Measurements from ENCODE around the gene GMEB2. TPM values are rescaled to one million over a fixed set of nuclear protein-coding genes. Genes with fewer than 3 reads are reported as not detected.
"Not testable (repeated sequence)": the region's sequence is repeated elsewhere in the genome, so short reads cannot be mapped to it uniquely, and the experiment has no call there.

Gene GMEB2
- polyA plus RNA-seq, 4 donors: 8.4 to 10.4 (median 9.6) TPM

DNA sequence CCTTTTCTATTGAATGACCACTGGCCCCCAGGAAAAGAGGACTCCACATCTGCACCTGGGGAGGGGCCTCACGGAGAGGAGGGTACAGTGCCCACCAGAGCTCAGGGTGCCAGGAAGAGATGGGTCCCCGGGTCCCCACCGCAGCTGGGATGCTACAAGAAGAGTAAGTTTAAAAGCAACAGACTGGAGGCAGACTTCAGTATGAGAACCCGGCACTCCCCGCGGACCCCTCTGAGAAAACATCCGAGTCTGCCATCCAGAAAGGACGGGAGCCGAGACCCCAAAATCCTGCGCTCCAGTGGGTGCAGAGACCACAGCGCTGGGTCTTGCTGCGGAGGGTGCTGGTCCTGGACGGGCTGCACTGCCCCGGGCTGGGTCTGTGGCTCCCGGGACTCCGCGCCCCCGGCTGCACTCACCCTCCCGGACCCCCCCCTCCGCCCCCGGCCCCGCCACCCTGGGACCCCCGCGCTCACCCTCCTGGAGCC lies 53.2 kb downstream of the GMEB2 start:
- Histone ChIP-seq H3K9me3 (ENCODE audit: control insufficient read depth in 2 of 2, insufficient read depth in 1 of 2, low read depth in 1 of 2, low read length in 1 of 2) (no peaks in the 10 kb centered on the region), H3K4me3 (ENCODE audit: low read depth in 1 of 3, low read length in 3 of 3) (peak overlapping the region; percentile 68 to 93 (median 90)), H3K4me1 (ENCODE audit: control insufficient read depth in 3 of 3, insufficient read depth in 2 of 3, low read depth in 1 of 3, low read length in 2 of 3) (peaks cover 0 to 12% (median 3%) of the 10 kb centered on the region in 3 donors), H3K36me3 (ENCODE audit: control insufficient read depth in 3 of 3, insufficient read depth in 2 of 3, low read depth in 1 of 3, low read length in 3 of 3) (peaks cover 2 to 14% (median 4%) of the 10 kb centered on the region in 3 donors), H3K27me3 (ENCODE audit: control insufficient read depth in 3 of 3, insufficient read depth in 3 of 3, low read length in 3 of 3) (peaks cover 0 to 6% (median 0%) of the 10 kb centered on the region in 3 donors), H3K27ac (ENCODE audit: low read depth in 1 of 3, low read length in 2 of 3) (peak overlapping the region; percentile 43 to 80 (median 57))
- WGBS, 3 donors: 0 to 2% (median 1%) methylated on average over 15 to 24 of the region's 24 CpGs
- peak in 1 of 2 donors; percentile 51 for DNase-seq
- no peak for FAIRE-seq

DNA sequence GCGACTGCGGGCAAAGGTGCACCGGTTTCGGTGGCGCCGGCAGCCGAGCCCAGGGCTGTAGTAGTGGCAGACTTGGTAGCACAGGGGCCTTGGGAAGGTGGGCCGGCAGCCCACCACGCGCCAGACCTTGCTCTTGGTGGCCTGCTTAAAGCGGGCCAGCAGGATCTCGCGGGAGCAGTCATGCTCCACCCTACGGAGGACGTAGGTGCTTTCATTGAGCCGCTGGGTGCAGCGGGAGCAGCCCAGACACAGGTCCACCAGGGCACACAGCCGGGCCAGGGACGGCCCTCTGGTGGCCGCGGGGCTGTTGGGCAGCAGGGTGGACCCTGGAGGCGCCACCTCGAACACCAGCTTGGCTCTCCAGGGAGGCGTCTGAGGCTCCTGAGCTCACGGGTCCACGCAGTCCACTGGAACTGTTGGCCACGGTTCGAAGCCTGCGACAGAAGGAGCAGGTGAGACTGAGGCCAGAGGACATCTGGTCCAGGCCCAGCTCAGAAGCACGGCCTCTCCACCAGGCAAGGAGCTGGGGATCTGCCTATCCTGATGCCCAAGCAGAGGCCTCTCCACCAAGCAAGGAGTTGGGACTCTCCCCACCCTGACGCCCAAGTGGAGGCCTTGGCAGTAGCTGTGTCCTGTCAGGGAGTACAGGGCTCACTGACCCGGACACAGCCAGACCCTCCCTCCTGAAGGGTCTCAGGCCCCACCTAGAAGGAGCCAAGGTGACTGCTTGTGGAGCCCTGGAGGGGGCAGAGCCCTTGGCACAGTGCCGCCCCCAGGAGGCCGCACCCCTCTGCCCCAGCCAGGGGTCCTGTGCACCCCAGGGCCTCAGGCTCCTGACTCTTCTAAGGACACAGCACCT lies 53.9 kb downstream of the GMEB2 start:
- 81 to 86% (median 86%) methylated on average over 26 to 34 of the region's 34 CpGs for WGBS, 3 donors
- peaks cover 2 to 16% (median 4%) of the 10 kb centered on the region in 3 donors for H3K36me3 ChIP-seq (ENCODE audit: control insufficient read depth in 3 of 3, insufficient read depth in 2 of 3, low read depth in 1 of 3, low read length in 3 of 3)
- DNase-seq: peak in 1 of 2 donors; percentile 33
- H3K27ac ChIP-seq (ENCODE audit: low read depth in 1 of 3, low read length in 2 of 3): peak overlapping the region in 2 of 3 donors; percentile 43 to 80
- H3K27me3 ChIP-seq (ENCODE audit: control insufficient read depth in 3 of 3, insufficient read depth in 3 of 3, low read length in 3 of 3): peaks cover 0 to 6% (median 0%) of the 10 kb centered on the region in 3 donors
- peak overlapping the region; percentile 3 to 90 (median 68) for H3K4me3 ChIP-seq (ENCODE audit: low read depth in 1 of 3, low read length in 3 of 3)
- no peak for FAIRE-seq
- H3K9me3 ChIP-seq (ENCODE audit: control insufficient read depth in 2 of 2, insufficient read depth in 1 of 2, low read depth in 1 of 2, low read length in 1 of 2): no peaks in the 10 kb centered on the region
- peaks cover 0 to 12% (median 3%) of the 10 kb centered on the region in 3 donors for H3K4me1 ChIP-seq (ENCODE audit: control insufficient read depth in 3 of 3, insufficient read depth in 2 of 3, low read depth in 1 of 3, low read length in 2 of 3)

- Histone ChIP-seq H3K27me3 (ENCODE audit: control insufficient read depth in 3 of 3, insufficient read depth in 3 of 3, low read length in 3 of 3) (peaks cover 0 to 6% (median 0%) of the 10 kb centered on the region in 3 donors), H3K9me3 (ENCODE audit: control insufficient read depth in 2 of 2, insufficient read depth in 1 of 2, low read depth in 1 of 2, low read length in 1 of 2) (no peaks in the 10 kb centered on the region), H3K36me3 (ENCODE audit: control insufficient read depth in 3 of 3, insufficient read depth in 2 of 3, low read depth in 1 of 3, low read length in 3 of 3) (peaks cover 2 to 19% (median 4%) of the 10 kb centered on the region in 3 donors), H3K27ac (ENCODE audit: low read depth in 1 of 3, low read length in 2 of 3) (no peak overlapping the region), H3K4me3 (ENCODE audit: low read depth in 1 of 3, low read length in 3 of 3) (no peak overlapping the region), H3K4me1 (ENCODE audit: control insufficient read depth in 3 of 3, insufficient read depth in 2 of 3, low read depth in 1 of 3, low read length in 2 of 3) (peaks cover 0 to 12% (median 3%) of the 10 kb centered on the region in 3 donors)
- DNase-seq (no peak), FAIRE-seq (no peak)
- WGBS, 3 donors: 89 to 94% (median 92%) methylated on average over 40 to 48 of the region's 48 CpGs
Measured at GRCh38 chr20:63572071-63572787, 54.7 kb downstream of the GMEB2 start.

- H3K9me3 ChIP-seq (ENCODE audit: control insufficient read depth in 2 of 2, insufficient read depth in 1 of 2, low read depth in 1 of 2, low read length in 1 of 2); H3K4me3 ChIP-seq (ENCODE audit: low read depth in 1 of 3, low read length in 3 of 3); DNase-seq; FAIRE-seq; H3K27me3 ChIP-seq (ENCODE audit: control insufficient read depth in 3 of 3, insufficient read depth in 3 of 3, low read length in 3 of 3); H3K27ac ChIP-seq (ENCODE audit: low read depth in 1 of 3, low read length in 2 of 3): not testable (repeated sequence)
- 54 to 76% (median 70%) methylated on average over 4 to 8 of the region's 11 CpGs for WGBS, 3 donors
- Histone ChIP-seq H3K4me1 (ENCODE audit: control insufficient read depth in 3 of 3, insufficient read depth in 2 of 3, low read depth in 1 of 3, low read length in 2 of 3) (peaks cover 0 to 12% (median 3%) of the 10 kb centered on the region in 3 donors), H3K36me3 (ENCODE audit: control insufficient read depth in 3 of 3, insufficient read depth in 2 of 3, low read depth in 1 of 3, low read length in 3 of 3) (peaks cover 2 to 26% (median 4%) of the 10 kb centered on the region in 3 donors)
Measured at GRCh38 chr20:63571087-63571478, 55.8 kb downstream of the GMEB2 start.

GRCh38 chr20:63570281-63571086 lies 56.4 kb downstream of the GMEB2 start:
- Histone ChIP-seq H3K27me3 (ENCODE audit: control insufficient read depth in 3 of 3, insufficient read depth in 3 of 3, low read length in 3 of 3) (peaks cover 0 to 6% (median 0%) of the 10 kb centered on the region in 3 donors), H3K4me1 (ENCODE audit: control insufficient read depth in 3 of 3, insufficient read depth in 2 of 3, low read depth in 1 of 3, low read length in 2 of 3) (peaks cover 0 to 12% (median 3%) of the 10 kb centered on the region in 3 donors), H3K4me3 (ENCODE audit: low read depth in 1 of 3, low read length in 3 of 3) (no peak overlapping the region), H3K36me3 (ENCODE audit: control insufficient read depth in 3 of 3, insufficient read depth in 2 of 3, low read depth in 1 of 3, low read length in 3 of 3) (peaks cover 2 to 32% (median 4%) of the 10 kb centered on the region in 3 donors), H3K27ac (ENCODE audit: low read depth in 1 of 3, low read length in 2 of 3) (no peak overlapping the region), H3K9me3 (ENCODE audit: control insufficient read depth in 2 of 2, insufficient read depth in 1 of 2, low read depth in 1 of 2, low read length in 1 of 2) (no peaks in the 10 kb centered on the region)
- DNase-seq: no peak
- FAIRE-seq: no peak
- 89 to 91% (median 90%) methylated on average over 28 of the region's 28 CpGs for WGBS, 3 donors

- H3K36me3 ChIP-seq (ENCODE audit: control insufficient read depth in 3 of 3, insufficient read depth in 2 of 3, low read depth in 1 of 3, low read length in 3 of 3): peaks cover 2 to 44% (median 4%) of the 10 kb centered on the region in 3 donors
- H3K27me3 ChIP-seq (ENCODE audit: control insufficient read depth in 3 of 3, insufficient read depth in 3 of 3, low read length in 3 of 3): peaks cover 0 to 1% (median 0%) of the 10 kb centered on the region in 3 donors
- FAIRE-seq (no peak), DNase-seq (no peak)
- H3K27ac ChIP-seq (ENCODE audit: low read depth in 1 of 3, low read length in 2 of 3): no peak overlapping the region
- peaks cover 0 to 8% (median 0%) of the 10 kb centered on the region in 3 donors for H3K4me1 ChIP-seq (ENCODE audit: control insufficient read depth in 3 of 3, insufficient read depth in 2 of 3, low read depth in 1 of 3, low read length in 2 of 3)
- whole genome bisulfite sequencing, 3 donors: 88 to 90% (median 88%) methylated on average over 35 to 46 of the region's 46 CpGs
- no peak overlapping the region for H3K4me3 ChIP-seq (ENCODE audit: low read depth in 1 of 3, low read length in 3 of 3)
- H3K9me3 ChIP-seq (ENCODE audit: control insufficient read depth in 2 of 2, insufficient read depth in 1 of 2, low read depth in 1 of 2, low read length in 1 of 2): no peaks in the 10 kb centered on the region
Measured at GRCh38 chr20:63568986-63569949, 57.6 kb downstream of the GMEB2 start.

All from small intestine (tissue), 7 donors.